Smooth muscle cell of the brain vasculature (primary cell): Measurements from ENCODE around the gene PPM1M.
"Not testable (repeated sequence)": the region's sequence is repeated elsewhere in the genome, so short reads cannot be mapped to it uniquely, and the experiment has no call there.

Experiments
- DNase-seq: peaks from one replicate; pipeline ENCODE4 v3.0.0-alpha.2; 2012; ENCODE audit warnings: low read depth, low spot score

PPM1M gene

GRCh38 chr3:52277071-52277964 lies 31.8 kb downstream of the PPM1M start:
- no peak for DNase-seq

DNA sequence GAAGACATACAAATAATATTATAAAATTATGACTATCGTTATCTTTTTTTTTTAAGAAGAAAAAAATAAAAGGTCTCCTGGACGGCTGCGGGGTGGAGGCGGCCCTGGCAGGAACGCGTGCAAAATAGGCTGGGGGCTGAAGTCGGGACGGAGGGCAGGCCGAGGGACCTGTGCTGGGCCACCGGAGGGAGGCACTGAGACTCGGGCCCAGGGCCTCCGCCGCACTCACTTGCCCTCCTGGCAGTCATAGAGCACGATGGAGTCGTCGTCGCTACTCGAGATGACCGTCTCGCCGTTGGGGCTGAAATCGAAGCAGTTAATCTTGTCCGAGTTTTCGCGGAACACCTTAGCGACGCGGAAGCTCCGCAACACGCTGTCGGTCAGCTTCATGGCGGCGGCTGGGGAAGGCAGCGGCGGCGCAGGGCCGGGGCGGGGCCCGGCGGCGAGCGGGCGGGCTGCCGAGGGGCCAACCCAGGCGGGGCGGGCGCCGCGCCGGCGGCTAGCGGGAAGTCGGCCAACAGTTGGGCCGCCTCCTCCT lies 32.5 kb downstream of the PPM1M start:
- DNase-seq = no peak

- DNase-seq = peak; percentile 74
Measured at GRCh38 chr3:52278510-52279069, 33.0 kb downstream of the PPM1M start, which contains the start of gene WDR82. TSS of gene WDR82 (minus strand) at chr3:52278649. CDS start at chr3:52278361, 288 bp downstream.

GRCh38 chr3:52279596-52279995 lies 34.0 kb downstream of the PPM1M start:
- no peak for DNase-seq

- no peak for DNase-seq
Measured at GRCh38 chr3:52280050-52280461, 34.5 kb downstream of the PPM1M start.

DNA sequence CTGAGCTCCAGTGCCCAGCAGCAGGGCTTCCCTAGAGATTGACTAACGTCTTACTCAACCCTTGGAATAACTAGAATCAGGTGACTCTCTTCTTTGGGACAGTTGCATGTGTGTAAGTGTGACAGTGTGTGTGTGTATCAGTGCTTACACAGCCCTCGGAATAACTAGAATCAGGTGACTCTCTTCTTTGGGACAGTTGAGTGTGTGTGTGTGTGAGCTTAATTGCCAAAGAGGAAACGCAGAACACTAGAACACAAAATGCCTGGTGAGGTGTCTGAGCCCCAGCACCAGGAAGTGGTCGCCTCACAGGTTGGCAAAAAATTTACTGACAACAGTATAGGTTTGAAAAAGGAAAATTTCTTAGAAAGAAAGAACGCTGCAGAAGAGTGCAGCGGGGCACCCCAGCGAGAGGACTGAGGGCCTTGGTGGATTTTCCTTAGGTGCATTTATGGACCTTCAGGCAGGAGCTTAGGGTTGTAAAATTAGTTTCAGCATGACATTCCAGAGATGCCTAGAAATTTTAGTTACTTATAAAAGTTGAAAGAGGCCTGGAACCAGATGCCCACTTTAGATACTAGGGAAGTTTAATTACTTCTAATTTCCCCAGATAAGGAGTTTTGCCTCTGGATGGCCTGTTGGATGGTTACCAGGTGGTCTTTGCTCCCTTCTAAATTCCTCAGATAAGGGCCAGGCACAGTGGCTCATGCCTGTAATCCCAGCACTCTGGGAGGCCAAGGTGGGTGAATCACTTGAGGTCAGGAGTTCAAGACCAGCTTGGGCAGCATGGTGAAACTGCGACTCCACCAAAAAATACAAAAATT lies 36.6 kb downstream of the PPM1M start:
- DNase-seq = no peak

GRCh38 chr3:52283306-52283705 lies 37.7 kb downstream of the PPM1M start:
- DNase-seq = no peak

GRCh38 chr3:52284051-52284450 lies 38.5 kb downstream of the PPM1M start:
- DNase-seq = not testable (repeated sequence)

DNA sequence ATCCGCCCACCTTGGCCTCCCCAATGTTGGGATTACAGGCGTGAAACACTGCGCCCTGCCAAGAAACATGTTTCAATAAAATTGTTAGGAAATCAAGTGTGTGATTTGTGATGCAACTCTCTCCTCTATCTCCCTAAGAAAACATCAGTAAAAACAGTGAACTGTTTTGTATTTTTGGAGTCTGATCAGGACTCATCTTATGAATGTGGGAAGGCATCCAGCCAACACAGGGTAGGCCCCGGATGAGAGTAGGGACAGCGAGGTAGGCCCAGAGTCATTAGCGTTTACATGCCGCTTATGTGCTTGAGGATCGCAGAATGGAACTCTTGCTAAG lies 41.2 kb downstream of the PPM1M start:
- no peak for DNase-seq

- no peak for DNase-seq
Measured at GRCh38 chr3:52288674-52289073, 43.1 kb downstream of the PPM1M start.

DNA sequence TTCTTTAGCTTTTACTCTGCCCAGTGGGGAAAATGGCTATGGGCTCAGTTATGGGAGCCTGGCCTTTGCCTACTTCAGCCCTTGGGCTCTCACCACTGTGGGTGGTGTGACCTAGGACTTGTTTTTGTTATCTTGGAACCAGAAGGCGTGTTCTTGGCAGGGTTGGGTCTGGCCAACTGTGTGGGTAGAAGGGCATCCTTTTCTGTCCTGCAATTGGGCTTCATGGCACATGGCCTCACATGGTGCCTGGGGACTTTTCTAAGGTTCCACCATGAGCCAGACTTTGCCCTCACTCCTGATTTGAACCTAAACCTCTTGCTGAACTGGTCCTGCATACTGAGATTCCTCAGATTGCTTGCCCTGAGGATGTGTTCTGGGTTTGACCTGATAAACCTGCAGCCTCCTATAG lies 43.8 kb downstream of the PPM1M start:
- DNase-seq = no peak

GRCh38 chr3:52289747-52290595 lies 44.4 kb downstream of the PPM1M start:
- no peak for DNase-seq

- DNase-seq = no peak
Measured at GRCh38 chr3:52290596-52291507, 45.3 kb downstream of the PPM1M start.

GRCh38 chr3:52291508-52292181 lies 46.1 kb downstream of the PPM1M start:
- no peak for DNase-seq

DNA sequence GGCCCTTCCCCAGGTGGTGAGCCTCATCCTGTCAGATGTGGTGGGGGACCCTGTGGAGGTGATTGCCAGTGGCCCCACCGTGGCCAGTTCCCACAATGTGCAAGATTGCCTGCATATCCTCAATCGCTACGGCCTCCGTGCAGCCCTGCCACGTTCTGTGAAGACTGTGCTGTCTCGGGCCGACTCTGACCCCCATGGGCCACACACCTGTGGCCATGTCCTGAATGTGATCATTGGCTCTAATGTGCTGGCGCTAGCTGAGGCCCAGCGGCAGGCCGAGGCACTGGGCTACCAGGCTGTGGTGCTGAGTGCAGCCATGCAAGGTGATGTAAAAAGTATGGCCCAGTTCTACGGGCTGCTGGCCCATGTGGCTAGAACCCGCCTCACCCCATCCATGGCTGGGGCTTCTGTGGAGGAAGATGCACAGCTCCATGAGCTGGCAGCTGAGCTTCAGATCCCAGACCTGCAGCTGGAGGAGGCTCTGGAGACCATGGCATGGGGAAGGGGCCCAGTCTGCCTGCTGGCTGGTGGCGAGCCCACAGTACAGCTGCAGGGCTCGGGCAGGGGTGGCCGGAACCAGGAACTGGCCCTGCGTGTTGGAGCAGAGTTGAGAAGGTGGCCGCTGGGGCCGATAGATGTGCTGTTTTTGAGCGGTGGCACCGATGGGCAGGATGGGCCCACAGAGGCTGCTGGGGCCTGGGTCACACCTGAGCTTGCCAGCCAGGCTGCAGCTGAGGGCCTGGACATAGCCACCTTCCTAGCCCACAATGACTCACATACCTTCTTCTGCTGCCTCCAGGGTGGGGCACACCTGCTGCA lies 46.9 kb downstream of the PPM1M start:
- DNase-seq = no peak

- no peak for DNase-seq
Measured at GRCh38 chr3:52293491-52294319, 48.1 kb downstream of the PPM1M start.

- no peak for DNase-seq
Measured at GRCh38 chr3:52294320-52295150, 49.0 kb downstream of the PPM1M start.
